ENCODE measurements around the gene MAN2A2.
"Not testable (repeated sequence)": the region's sequence is repeated elsewhere in the genome, so short reads cannot be mapped to it uniquely, and the experiment has no call there.

Gene MAN2A2

GRCh38 chr15:90914305-90915080 lies 11.4 kb downstream of the MAN2A2 start:
- Mint-ChIP-seq H3K27ac (no peak overlapping the region), H3K4me3 (no peak overlapping the region), H3K9me3 (ENCODE audit: low read depth) (no peaks in the 10 kb centered on the region), H3K27me3 (no peaks in the 10 kb centered on the region), H3K4me1 (ENCODE audit: low read depth) (no peaks in the 10 kb centered on the region), H3K36me3 (no peaks in the 10 kb centered on the region)

GRCh38 chr15:90915216-90915807 lies 12.2 kb downstream of the MAN2A2 start:
- no peak overlapping the region for H3K4me3 Mint-ChIP-seq
- H3K27me3 Mint-ChIP-seq, result no peaks in the 10 kb centered on the region
- no peaks in the 10 kb centered on the region for H3K36me3 Mint-ChIP-seq
- no peak overlapping the region for H3K27ac Mint-ChIP-seq
- H3K9me3 Mint-ChIP-seq (ENCODE audit: low read depth), result no peaks in the 10 kb centered on the region
- H3K4me1 Mint-ChIP-seq (ENCODE audit: low read depth), result no peaks in the 10 kb centered on the region

DNA sequence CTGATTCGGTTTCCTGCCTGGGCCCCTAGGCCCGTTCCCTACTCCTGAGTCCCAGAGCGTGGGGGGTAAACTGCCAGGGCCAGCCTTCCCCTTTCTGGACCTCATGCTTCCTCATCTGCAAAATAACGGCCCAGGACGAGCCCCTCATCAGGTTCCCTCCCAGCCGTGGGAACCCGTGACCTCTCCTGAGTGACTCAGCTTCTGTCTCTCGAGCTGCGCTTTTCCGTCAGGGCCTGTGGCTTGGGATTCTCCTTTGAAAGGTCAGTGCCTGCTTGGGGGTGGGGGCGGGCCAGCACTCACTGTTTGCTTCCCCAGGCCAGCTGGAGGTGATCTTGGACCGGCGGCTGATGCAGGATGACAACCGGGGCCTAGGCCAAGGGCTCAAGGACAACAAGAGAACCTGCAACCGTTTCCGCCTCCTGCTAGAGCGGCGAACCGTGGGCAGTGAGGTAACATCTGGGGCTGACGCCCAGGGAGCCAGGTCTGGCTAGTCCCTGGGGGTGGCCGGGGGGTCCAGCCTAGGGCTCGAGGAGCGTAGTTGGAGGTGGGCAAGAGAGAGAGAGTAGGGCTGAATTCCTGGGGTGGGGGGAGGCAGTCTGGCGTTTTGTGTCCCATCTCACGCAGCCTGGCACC lies 12.8 kb downstream of the MAN2A2 start:
- H3K4me1 Mint-ChIP-seq (ENCODE audit: low read depth), result no peaks in the 10 kb centered on the region
- H3K27ac Mint-ChIP-seq, result no peak overlapping the region
- H3K27me3 Mint-ChIP-seq, result no peaks in the 10 kb centered on the region
- no peaks in the 10 kb centered on the region for H3K9me3 Mint-ChIP-seq (ENCODE audit: low read depth)
- H3K4me3 Mint-ChIP-seq, result no peak overlapping the region
- no peaks in the 10 kb centered on the region for H3K36me3 Mint-ChIP-seq

GRCh38 chr15:90916461-90916860 lies 13.4 kb downstream of the MAN2A2 start:
- no peaks in the 10 kb centered on the region for H3K9me3 Mint-ChIP-seq (ENCODE audit: low read depth)
- H3K4me1 Mint-ChIP-seq (ENCODE audit: low read depth), result no peaks in the 10 kb centered on the region
- no peaks in the 10 kb centered on the region for H3K36me3 Mint-ChIP-seq
- peak overlapping the region; percentile 17 for H3K27ac Mint-ChIP-seq
- H3K4me3 Mint-ChIP-seq, result no peak overlapping the region
- H3K27me3 Mint-ChIP-seq, result no peaks in the 10 kb centered on the region

DNA sequence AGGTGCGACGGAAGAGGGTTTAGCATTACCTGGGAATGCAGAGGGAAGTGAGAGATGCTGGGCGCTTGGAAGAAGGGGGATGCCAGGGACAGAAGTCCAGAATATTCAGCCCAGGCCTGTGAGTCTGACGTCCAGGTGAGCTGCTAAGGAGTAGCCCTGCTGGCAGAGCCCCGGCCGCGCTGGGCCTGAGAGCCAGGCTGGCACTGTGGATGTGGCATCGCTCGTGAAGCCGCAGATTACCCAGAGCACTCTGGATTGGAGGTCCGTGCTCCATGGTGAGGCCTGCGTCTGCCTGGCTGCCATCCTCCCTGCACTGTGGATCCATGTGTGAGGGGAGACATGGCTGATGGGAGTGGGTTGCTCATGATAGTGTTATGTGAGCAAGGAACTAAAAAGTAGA lies 14.5 kb downstream of the MAN2A2 start:
- no peaks in the 10 kb centered on the region for H3K4me1 Mint-ChIP-seq (ENCODE audit: low read depth)
- H3K9me3 Mint-ChIP-seq (ENCODE audit: low read depth), result no peaks in the 10 kb centered on the region
- peaks cover 5% of the 10 kb centered on the region for H3K36me3 Mint-ChIP-seq
- no peaks in the 10 kb centered on the region for H3K27me3 Mint-ChIP-seq
- no peak overlapping the region for H3K27ac Mint-ChIP-seq
- no peak overlapping the region for H3K4me3 Mint-ChIP-seq

GRCh38 chr15:90918034-90918788 lies 15.1 kb downstream of the MAN2A2 start:
- no peaks in the 10 kb centered on the region for H3K9me3 Mint-ChIP-seq (ENCODE audit: low read depth)
- H3K4me1 Mint-ChIP-seq (ENCODE audit: low read depth), result no peaks in the 10 kb centered on the region
- H3K4me3 Mint-ChIP-seq, result no peak overlapping the region
- H3K27me3 Mint-ChIP-seq, result no peaks in the 10 kb centered on the region
- no peak overlapping the region for H3K27ac Mint-ChIP-seq
- peaks cover 5% of the 10 kb centered on the region for H3K36me3 Mint-ChIP-seq

DNA sequence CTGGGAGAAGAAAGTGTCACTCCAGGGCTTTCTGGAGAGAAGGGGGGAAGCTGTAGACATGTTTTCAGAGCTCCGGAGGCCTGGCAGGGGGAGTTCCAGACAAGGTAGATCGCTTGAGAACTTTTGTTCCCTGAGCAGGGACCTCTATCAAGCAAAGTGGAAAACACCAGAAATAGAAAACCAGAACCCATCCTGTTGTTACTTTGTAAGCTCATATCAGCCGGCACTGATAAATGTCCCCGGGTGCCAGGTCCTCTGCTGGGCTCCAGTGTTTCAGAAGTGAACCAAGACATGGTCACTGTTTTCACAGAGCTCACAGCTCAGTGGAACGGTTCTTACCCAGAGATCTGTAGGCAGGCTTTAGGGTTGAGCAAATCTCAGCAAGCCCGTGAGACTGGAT lies 15.7 kb downstream of the MAN2A2 start:
- Mint-ChIP-seq H3K9me3 (ENCODE audit: low read depth) (no peaks in the 10 kb centered on the region), H3K36me3 (peaks cover 5% of the 10 kb centered on the region), H3K27ac (no peak overlapping the region), H3K4me1 (ENCODE audit: low read depth) (no peaks in the 10 kb centered on the region), H3K4me3 (no peak overlapping the region), H3K27me3 (no peaks in the 10 kb centered on the region)

- Mint-ChIP-seq H3K27ac (no peak overlapping the region), H3K9me3 (ENCODE audit: low read depth) (no peaks in the 10 kb centered on the region), H3K4me1 (ENCODE audit: low read depth) (peaks cover 2% of the 10 kb centered on the region), H3K4me3 (no peak overlapping the region), H3K36me3 (peaks cover 5% of the 10 kb centered on the region), H3K27me3 (no peaks in the 10 kb centered on the region)
These were observed 18.8 kb downstream of the MAN2A2 start for GRCh38 chr15:90921887-90922286.

DNA sequence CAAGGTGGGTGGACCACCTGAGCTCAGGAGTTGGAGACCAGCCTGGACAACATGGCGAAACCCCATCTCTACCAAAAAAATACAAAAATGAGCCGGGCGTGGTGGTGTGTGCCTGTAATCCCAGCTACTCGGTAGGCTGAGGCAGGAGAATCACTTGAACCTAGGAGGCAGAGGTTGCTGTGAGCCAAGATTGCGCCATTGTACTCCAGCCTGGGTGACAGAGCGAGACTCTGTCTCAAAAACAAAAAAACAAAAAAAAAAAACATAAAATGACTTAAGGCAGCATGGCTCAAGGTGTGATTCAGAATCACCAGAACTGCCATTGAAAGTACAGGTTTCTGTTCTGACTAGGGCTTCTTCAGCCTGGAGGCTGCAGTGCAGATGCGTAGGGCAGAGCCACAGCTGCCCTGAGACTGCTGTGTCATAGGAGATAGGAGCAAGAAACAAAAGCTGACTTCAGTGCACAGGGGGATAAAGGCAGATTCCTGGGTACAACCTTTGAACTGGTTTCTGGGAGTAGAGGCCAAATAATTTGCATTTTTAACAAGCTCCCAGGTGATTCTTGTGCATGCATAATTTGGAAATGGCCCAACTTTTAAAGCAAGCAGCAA lies 19.7 kb downstream of the MAN2A2 start:
- H3K4me1 Mint-ChIP-seq (ENCODE audit: low read depth); H3K9me3 Mint-ChIP-seq (ENCODE audit: low read depth); H3K36me3 Mint-ChIP-seq; H3K27ac Mint-ChIP-seq; H3K4me3 Mint-ChIP-seq; H3K27me3 Mint-ChIP-seq: not testable (repeated sequence)

DNA sequence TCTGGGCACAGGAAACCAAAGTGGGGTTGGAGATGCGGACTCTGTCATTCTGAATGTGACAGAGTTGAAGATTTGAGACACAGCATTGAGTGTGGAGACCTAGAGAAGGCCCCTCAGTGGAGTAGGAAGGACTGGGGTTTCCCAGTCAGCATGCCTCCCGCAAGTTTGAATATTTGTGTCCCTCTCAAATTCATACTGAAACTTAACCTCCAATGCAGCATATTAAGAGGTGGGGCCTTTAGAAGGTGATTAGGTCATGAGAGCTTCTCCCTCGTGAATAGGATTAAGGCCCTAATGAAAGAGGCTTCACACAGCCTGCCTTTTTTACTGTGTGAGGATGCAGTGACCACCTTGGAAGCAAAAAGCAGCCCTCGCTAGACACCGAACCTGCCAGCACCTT lies 21.3 kb downstream of the MAN2A2 start:
- H3K36me3 Mint-ChIP-seq, result peaks cover 5% of the 10 kb centered on the region
- H3K27ac Mint-ChIP-seq, result no peak overlapping the region
- H3K9me3 Mint-ChIP-seq (ENCODE audit: low read depth), result no peaks in the 10 kb centered on the region
- H3K27me3 Mint-ChIP-seq, result no peaks in the 10 kb centered on the region
- H3K4me1 Mint-ChIP-seq (ENCODE audit: low read depth), result peaks cover 7% of the 10 kb centered on the region
- H3K4me3 Mint-ChIP-seq, result no peak overlapping the region

- not testable (repeated sequence) for H3K27ac Mint-ChIP-seq
These were observed 23.7 kb downstream of the MAN2A2 start for GRCh38 chr15:90926766-90927165.

GRCh38 chr15:90928106-90928505 lies 25.0 kb downstream of the MAN2A2 start:
- H3K9me3 Mint-ChIP-seq (ENCODE audit: low read depth); H3K36me3 Mint-ChIP-seq; H3K27ac Mint-ChIP-seq; H3K27me3 Mint-ChIP-seq: not testable (repeated sequence)
- H3K4me3 Mint-ChIP-seq, result peak overlapping the region; percentile 51
- H3K4me1 Mint-ChIP-seq (ENCODE audit: low read depth), result peaks cover 30% of the 10 kb centered on the region

More at GRCh38 chr15:90926766-90927165, 23.7 kb downstream of the MAN2A2 start:
- not testable (repeated sequence) for H3K4me3 Mint-ChIP-seq; H3K27me3 Mint-ChIP-seq; H3K9me3 Mint-ChIP-seq (ENCODE audit: low read depth); H3K36me3 Mint-ChIP-seq
- H3K4me1 Mint-ChIP-seq (ENCODE audit: low read depth), result peaks cover 25% of the 10 kb centered on the region

DNA sequence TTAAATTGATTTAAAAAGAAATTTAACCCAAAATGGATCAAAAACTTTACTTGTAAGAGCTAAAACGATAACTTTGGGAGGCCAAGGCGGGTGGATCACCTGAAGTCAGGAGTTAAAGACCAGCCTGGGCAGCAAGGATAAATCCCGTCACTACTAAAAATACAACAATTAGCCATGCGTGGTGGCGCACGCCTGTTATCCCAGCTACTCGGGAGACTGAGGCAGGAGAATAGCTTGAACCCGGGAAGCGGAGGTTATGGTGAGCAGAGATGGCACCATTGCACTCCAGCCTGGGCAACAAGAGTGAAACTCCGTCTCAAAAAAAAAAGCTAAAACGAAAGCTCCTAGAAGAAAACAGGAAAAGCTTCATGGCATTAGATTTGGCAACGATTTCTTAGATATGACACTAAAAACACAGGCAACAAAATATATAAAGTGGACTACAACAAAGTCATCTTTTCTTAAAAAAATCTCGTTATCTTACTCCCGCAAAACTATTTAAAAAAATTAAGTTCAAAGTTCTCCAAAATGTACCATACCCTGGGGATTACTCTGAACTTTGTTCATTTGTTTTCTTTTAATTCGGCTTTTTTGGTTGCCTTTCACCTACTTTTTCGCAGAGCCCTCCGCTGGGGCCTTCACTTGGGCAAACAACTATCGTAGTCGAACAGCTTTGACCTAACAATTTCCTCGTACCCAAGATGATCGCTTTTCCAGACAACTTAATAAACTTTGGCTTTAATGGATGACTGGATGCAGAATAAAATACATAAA lies 26.3 kb downstream of the MAN2A2 start:
- H3K9me3 Mint-ChIP-seq (ENCODE audit: low read depth), result no peaks in the 10 kb centered on the region
- peaks cover 34% of the 10 kb centered on the region for H3K4me1 Mint-ChIP-seq (ENCODE audit: low read depth)
- no peaks in the 10 kb centered on the region for H3K27me3 Mint-ChIP-seq

GRCh38 chr15:90930861-90931574 lies 27.9 kb downstream of the MAN2A2 start:
- Mint-ChIP-seq H3K9me3 (ENCODE audit: low read depth) (no peaks in the 10 kb centered on the region), H3K4me3 (peak overlapping the region; percentile 98), H3K27ac (peak overlapping the region; percentile 98), H3K4me1 (ENCODE audit: low read depth) (peaks cover 35% of the 10 kb centered on the region), H3K36me3 (no peaks in the 10 kb centered on the region), H3K27me3 (no peaks in the 10 kb centered on the region)

More for the DNA sequence above, 26.3 kb downstream of the MAN2A2 start:
- peak overlapping the region; percentile 98 for H3K27ac Mint-ChIP-seq
- H3K4me3 Mint-ChIP-seq, result peak overlapping the region; percentile 98
- no peaks in the 10 kb centered on the region for H3K36me3 Mint-ChIP-seq

Data from activated naive CD8-positive, alpha-beta T cell (primary cell).